Measurements from ENCODE around the gene CALU.

Gene CALU

DNA sequence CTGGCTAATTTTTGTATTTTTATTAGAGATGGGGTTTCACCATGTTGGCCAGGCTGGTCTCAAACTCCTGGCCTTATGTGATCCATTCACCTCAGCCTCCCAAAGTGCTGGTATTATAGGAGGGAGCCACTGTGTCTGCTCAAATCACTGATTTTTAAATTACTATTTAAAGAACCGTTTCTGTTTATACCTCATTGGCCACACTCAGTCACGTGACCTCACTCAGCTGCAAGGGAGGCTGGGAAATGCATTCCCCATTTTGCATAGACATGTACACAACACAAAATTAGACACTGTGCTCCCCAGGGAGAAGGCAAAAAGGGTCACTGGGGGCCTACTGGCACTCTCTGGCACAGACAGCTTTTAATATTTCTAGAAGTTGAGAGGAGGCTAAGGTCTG is 13.6 kb upstream of the CALU start:
- no peak for DNase-seq

DNA sequence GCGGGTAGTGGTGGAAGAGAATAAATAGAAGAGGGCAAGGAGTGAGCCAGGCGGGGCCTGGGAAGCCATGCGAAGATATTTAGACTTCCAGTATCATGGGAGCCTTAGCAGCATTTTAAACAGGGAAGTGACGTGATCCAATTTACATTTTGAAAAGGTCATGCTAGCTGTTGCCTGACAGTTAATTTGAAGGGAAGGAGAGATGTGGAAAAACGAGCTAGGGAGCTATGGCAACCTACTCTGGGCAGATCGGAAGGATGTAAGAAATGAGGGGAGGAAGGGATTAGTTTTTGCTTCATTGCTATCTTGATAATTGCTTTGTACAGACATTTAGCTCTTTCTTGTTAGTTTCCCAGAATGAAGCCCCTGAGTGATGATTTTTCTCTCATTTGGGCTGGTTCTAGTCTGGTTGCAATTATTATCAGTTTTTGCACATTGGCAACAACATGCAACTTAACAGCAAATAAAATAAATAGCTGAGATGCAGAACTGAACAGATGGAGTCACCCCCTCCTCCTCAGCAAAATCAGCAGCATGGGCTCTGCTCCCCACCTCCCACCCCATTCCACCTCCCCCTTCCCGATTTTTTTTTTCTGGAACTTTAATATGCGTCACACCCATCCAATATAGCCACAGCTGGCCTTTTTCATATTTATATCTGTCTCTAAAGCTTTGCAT is 13.0 kb upstream of the CALU start:
- no peak for DNase-seq

DNA sequence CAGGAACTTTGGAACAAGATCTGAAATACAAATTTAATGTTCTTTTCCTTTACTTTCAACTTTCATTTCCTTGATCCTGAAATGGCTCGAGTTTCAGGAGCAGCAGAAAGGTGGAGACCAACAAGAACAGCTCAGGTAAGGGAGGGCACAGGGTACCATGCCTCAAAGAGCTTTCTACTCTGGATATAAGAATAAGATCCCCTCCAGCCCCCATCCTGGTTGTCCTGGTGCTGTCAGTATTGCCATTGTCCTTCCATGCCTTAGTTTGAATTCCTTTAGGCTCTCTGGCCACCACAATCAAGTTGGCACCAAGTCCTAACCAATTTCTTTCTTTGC is 12.5 kb upstream of the CALU start:
- no peak for DNase-seq

DNA sequence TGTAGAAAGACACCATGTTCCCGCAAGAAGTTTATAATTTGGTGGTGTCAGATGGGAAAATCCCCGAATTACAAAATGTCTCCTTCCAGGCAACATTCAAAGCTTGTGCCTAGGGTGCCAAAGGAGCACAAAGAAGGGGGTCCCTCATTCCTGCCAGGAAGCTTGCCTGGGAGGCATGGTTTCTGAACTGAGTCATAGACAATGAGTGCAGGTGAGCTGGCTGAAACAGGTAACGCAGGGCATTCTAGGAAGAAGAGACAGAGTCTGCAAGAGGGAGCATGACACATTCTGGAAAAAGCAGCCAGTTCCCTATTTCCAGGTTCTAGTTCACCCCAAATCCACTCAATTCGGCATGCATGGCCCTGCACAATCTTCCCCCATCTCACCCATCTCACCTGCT is 11.9 kb upstream of the CALU start:
- DNase-seq: no peak

DNA sequence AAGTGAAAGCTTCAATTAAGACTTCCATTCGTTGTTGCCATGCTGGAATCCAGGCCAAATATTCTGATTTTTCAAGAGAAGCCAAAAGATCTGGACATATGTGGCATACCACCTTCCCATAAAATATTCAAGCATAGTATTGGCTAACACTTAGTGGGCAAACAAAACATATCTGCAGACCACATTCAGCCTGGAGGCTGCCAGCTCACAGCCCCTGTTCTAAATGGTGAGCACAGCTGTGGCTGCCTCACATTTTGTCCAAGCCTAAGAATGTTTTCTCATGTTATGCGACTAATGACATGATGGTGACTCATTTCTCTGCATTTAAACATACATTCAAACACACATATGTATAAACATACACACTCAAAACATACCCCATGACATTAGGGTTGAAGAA is 10.6 kb upstream of the CALU start:
- DNase-seq: no peak

DNA sequence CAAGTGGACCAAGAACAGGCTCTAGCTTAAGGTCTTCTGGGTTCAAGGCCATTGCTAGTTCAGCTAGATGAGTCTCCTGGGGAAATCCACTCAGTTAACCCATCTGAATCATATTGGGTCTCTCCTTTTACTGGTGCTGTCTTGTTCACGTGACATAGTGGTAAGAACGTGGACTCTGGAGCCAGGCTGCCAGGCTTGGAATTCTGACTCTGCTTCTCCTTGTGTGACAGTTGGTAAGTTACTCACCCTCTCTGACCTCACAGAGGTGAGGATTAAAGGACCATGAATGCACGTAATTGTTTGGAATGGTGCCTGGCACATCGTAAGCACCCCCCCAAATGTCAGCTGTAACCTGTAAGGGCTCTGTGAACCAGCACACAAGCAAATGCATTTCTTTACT is 9.7 kb upstream of the CALU start:
- DNase-seq: no peak

DNA sequence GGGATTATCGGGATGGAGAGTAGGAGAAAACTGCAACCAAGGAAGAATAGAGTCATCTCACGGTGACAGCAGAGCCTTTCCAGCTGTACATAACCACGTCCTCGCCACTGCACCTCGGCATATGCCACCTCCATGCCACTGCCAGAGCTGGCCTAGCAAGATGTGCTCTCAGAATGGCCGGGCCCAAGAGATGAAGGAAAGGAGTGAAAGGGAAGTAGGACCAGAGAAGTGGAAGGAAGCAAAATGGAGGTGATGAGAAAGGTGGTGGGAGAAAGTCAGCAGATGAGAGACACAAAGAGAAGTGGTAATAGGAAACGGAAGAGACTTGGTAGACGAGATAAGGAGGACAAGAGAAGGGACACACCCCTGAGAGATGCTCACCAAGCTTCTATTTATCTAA is 8.0 kb upstream of the CALU start:
- DNase-seq: no peak

DNA sequence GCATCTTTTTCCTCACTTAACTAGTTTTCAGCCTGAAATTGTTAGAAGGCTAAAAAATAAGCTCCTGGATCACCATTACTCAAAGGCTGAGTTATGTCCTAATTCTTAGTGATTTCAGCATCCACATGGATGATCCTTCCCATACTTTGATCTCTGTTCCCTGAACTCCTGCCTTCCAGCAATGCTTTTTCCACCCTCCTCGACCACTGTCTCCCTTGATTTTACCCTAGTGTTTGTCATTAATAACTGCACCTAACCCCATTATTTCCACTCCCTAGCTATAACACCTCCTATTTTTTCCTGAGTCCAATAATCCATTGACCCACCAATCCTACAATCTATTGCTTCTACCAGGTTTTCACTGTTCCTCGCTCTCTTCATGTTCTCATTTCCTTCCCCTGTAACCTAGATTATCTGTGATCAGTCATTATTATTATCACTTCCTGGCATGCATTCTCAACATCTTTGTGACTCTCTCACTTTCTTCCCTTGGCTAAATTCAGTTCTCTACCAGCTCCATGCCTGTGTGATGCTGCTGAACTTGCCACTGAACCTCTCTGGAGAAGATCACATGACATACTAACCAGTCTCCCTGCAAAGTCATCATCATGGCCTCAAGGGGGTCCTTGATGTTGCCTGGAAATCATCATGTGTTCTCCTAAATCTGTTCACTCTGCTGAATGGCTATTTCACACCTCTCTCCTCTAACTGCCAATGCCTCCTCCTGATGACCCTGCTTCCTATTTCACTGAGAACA is 6.5 kb upstream of the CALU start:
- DNase-seq: no peak

DNA sequence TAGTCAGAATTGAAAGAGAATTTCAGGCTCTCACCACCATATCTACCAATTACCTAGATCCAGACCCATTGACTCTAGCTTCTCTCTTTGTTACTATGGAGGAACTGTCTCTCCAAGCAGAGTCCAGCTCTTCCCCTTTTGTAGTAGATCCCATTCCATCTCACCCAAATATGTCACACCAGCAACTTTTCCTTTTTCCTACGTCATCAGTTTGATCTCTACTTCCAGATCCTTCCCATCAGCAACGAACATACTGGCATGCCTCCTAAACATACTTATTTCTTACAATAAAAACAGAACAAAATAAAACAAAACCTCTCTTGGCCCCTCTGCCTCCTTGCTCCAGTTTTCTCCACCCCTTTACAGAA is 5.9 kb upstream of the CALU start:
- no peak for DNase-seq

DNA sequence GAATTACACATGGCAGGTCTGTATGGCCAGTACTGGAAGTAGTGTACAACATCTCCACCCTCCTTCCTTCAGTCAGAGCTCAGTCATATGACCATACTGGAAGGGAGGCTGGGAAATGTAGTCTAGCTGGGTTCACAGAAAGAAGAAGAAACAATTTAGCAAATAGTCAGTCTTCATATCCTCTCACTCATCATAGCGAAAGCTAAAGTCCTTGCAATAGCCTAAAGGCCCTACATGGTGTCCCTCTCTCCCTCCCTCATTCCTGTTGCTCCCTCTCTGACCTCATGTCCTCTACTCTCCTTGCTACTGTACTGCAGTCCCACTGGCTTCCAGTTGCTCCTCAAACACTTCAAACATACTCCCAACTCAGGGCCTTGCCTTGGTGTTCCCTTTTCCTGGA is 4.3 kb upstream of the CALU start:
- DNase-seq: no peak

DNA sequence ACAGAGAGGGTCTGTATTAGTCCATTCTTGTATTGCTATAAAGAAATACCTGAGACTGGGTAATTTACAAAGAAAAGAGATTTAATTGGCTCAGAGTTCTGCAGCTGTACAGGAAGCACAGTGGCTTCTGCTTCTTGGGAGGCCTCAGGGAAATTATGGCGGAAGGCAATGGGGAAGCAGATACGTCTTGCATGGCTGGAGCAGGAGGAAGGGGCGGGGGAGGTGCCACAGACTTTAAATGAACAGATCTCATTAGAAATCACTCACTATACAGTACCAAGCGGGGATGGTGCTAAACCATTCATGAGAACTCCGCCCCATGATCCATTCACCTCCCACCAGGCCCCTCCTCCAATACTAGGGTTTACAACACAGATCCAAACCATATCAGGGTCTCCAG is 3.7 kb upstream of the CALU start:
- no peak for DNase-seq

DNA sequence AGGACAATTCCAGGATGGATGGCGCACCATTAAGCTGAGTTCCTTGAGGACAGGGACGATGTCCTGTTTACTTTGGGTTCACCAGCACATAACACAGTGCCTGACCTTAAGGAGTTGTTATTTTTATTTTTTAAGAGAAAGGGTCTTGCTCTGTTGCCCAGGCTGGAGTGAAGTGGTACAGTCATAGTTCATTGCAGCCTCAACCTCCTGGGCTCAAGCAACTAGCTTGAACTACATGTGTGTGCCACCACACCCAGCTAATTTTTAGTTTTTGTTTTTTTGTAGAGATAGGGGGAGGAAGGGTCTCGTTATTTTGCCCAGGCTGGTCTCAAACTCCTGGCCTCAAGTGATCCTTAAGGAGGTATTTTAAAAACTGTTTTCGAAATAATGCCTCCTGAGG is 1.7 kb upstream of the CALU start:
- DNase-seq: no peak

DNA sequence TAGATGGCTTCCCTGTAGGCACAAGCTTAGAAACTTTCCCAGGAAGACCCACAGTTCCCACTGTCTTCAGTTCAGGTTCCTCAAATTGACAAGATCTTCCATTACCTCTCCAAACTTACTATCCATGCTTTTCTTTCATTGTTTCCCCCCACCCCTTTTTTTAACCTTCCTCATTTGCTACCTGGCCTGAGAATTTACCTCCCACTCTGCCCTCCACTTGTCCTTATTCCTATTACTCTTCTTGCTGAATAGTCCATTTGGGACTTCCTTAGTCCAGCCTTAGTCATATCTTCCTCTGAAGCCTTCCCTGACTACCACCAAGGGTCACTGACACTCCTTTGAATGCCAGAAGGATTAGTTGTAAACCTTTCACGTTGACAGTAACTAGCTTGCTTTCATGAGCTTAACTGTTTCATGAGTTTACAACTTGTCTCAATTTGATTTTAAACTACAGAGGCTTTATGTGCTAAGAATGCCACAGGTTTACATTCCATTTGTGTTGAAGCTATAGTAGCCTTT is 1.2 kb upstream of the CALU start:
- DNase-seq: no peak

DNA sequence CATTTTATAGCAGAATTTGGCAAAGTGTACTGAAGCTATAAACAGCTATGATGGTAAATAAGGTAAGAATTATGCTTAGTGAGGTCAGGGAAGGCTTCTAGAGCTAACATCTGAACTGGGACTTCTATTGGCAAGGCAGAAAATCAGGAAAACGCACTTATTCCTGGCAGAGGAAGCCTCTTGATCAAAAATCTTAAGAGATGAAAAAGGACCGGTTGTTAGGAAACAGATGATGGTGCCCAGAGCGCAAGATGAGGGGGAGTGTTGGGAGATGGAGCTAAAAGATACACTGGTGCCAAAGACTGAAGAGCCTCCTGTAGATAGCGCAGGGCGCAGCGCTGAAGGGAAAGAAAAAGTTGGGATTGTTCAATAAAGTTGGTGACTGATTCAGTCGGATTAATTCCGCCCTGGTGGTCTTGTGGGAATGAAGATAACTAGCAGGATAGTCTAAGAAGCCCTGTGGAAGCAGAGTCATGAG is 550 bp upstream of the CALU start:
- DNase-seq: no peak

DNA sequence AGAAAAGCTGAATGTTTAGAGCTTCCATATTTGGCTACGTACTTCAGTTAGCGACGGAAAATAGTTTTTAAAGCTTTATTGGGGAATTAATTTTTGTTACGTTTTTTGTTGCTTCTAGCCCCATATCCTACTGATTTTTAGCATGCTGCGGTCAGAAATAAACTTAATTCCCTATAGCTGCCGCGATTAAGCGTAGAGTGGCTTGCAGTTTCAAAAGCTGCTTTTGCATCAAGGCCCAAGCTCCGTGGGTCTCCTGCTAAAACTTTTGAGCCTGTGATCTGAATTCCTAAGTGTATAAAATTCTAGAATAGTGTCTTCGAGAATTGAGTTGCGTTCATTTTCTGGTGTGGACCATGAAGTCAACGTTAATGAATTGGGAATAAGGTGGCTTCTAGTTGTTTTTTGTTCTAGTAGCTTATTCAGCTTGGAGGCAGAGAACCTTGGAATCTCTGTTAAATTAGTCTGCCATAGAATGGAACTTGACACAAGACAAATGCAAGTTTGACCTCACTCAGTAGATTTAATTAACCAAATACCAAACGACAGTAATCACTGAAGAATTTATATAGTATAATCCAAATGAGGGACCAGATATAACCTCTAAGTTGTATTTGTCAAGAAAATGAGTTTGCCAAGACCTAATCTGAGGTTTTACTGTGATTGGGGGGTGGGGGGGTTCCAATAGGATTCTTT is 977 bp downstream of the CALU start:
- DNase-seq: no peak

DNA sequence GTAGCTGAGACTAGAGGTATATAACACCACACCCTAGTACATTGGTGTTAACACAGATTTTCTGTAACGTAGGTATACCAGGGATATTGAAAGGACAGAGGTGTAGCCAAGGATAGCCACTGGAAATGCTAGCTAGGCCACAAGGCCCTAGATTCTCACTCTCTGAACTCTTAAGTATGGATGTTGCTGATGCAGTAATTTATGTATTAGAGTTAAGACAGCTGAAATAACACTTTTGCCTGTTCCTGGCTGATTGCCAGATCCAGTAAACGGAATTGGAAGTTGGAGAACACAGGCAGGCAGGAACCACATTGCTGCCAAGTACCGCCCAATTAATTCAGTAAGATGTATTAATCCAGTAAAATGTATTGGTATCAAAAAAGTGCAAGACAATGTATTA is 1.8 kb downstream of the CALU start:
- DNase-seq: no peak

DNA sequence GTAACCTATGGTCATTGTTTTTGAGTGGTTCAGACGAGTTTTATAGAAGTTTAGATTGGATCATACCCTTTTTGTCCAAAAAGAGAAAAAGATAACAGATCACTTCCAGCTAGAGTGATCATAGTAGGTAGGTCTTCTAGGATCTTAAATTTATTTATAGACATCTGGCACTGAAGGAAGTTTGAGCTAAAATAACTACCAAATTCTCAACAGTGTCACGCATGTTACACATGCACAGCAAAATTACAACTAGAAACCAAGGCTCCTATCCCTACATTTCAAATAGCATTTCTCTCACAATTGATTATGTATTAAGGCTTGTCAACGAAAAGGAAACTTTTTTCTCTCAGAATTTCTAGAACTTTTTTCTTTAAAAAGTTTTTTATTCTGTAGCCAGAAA is 2.3 kb downstream of the CALU start:
- DNase-seq: no peak

DNA sequence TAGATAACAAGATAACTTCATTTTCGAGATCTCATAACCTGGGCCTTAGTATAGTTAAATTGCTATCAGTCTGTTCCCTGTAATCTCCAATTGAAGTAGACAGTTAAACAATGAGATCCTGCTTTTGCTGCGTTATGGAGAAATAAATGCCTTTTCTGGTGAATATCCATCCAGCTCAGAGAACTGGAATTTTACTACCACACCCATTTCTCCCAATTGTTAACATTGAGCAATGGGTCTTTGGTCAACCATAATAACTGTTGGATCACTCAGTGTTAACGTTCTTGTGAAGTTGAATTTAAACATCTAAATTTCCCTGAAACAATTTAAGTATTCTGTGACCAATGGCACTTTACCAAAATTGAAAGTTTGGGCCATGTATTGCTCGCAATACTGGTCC is 3.0 kb downstream of the CALU start:
- no peak for DNase-seq

DNA sequence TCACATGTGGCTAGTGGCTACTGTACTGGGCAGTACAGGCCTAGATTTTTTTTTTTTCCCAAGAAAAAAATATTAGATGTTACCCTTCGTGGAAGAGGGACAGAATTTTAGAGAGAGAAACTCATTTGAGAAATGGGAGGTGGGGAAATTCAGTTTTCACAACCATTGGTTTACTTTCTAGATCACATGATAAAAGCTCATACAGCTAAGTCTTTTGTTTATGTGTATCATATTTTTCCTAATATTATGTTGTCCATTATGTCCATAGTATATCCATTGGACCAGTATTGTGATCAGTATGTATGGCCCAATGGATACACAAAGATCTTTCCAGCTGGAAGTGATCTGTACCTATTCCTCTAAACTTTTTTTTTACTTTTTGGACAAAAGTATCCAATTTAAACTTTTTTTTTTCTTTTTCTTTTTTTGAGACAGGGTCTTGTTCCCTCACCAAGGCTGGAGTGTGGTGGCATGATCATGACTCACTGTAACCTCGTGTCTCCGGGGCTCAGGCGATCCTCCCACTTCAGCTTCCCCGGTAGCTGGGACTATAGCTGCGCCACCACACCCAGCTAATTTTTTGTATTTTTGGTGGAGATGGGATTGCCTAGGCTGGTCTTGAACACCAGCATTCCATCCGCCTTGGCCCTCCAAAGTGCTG is 4.1 kb downstream of the CALU start:
- no peak for DNase-seq

DNA sequence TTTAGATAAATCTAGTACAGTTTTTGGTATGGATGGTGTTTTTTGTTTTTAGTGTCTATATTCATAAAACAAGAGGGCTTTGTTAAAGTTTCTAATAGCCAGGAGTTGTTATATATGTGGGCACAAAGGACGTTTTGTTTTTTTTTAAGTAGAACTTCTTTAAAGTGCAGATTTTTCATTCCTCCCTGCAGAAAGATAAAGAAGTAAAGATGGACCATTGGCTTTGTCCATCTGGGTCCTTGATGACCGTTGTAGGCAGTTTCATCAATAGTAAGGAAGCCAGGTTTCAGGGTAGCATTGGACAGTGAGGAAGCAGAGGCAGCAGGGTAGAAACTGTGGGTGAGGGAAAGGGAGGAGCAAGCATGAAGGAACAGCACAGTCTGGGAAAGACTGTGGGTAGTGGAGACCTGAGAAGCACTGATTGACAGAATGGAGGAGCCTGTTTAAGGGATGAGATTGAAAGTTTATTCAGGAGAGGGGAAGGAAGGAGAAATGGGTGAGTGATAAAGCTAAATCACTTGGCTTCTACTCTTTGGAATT is 5.3 kb downstream of the CALU start:
- no peak for DNase-seq

DNA sequence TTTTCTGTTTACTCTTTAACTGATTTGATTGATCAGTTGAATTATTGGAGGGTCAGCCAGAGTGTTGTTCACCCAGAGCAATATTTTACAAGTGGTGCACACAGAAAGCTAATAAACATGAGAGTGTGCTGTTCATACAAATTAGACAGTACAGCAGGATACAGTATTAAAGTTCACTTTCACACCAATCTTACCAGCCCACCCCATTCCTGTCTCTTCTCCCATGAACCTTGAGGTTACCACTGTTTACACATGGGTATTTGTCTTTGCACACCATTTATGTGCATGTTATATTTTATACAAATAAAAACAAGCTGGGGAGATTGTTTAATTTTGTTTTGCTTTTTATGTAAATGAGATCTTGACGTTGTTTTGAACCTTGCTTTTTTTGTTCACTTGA is 6.5 kb downstream of the CALU start:
- no peak for DNase-seq

DNA sequence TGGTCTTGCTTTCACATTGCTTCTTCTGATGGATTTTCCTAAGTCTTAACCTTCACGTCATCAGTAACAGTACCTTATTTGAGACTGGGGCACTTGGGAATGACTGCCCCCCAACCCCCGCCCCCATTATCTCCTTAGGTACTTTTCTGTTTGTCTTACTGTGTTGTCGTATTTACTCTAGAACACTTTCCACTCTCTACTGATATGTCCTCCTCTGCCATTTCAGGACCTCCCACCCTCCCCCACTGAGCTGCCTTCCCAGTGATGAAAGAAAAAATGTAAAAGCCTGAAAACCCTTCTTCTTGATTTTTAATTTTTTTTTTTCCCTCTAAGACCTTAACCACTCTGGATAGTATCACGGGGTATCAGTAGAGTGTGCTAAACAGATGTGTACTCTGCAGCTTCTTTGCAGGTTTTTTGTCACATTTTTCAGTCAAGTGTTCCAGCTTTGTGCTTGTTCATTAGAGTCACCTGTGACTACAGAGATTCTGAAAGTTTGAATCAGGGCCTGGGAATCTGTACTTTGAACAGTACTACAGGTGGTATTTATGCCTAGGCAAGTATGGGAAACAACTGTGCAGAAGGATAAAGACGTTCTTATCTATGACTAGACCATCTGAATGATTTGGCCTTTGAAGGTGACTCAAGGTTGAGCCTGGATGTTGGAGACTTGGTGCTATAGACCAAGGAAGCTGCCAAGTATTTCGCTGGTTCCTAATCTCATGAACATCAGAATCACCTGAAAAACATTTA is 8.3 kb downstream of the CALU start:
- no peak for DNase-seq

DNA sequence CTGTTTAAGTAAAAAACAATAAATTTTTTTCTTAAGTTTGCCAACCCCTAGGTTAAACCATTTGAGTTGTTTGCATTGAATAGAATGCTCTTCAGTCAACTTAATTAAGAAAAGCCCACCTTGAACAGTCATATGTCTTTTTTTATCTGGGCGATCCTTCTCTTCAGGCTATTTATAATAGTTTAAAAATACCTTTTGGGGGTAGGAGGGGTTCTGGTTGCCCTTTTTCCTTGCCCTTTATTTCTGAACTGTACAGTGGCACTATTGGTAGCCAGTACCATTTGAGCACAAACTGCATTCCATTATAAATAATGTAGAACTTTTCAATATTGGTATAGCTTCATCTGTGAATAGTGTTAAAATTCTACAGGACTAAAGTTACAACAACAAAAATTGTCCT is 13.1 kb downstream of the CALU start:
- no peak for DNase-seq
